NCI-H524 treated with DMSO at 0.1 percent for 48 hours (cell line): Measurements from ENCODE around the gene SMARCC1.

ENCODE experiments used
- DNase-seq: peaks from one replicate; lab custom pipeline; 2025; lab: John Stamatoyannopoulos, UW

Gene SMARCC1

GRCh38 chr3:47540281-47540680 is 241.4 kb downstream of the SMARCC1 start:
- DNase-seq: no peak

DNA sequence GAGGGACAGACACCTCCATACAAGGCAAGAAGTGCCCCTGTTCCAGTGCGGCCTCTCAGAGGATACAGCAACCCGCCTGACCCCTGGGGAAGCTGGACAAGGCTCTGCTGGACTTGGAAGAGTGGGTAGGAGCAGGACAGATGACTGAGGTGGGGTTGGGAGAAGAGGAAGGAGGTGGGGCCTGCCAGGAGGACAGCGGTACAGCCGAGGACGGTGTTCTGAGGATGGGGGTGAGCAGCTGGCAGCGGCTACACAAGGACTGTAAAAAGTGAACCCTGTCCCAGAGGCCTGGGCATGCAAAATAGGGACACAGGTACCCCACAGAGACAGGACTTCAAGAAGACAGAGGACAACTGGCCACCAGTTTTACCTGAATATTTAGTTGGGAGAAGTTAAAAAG is 244.7 kb downstream of the SMARCC1 start:
- no peak for DNase-seq

DNA sequence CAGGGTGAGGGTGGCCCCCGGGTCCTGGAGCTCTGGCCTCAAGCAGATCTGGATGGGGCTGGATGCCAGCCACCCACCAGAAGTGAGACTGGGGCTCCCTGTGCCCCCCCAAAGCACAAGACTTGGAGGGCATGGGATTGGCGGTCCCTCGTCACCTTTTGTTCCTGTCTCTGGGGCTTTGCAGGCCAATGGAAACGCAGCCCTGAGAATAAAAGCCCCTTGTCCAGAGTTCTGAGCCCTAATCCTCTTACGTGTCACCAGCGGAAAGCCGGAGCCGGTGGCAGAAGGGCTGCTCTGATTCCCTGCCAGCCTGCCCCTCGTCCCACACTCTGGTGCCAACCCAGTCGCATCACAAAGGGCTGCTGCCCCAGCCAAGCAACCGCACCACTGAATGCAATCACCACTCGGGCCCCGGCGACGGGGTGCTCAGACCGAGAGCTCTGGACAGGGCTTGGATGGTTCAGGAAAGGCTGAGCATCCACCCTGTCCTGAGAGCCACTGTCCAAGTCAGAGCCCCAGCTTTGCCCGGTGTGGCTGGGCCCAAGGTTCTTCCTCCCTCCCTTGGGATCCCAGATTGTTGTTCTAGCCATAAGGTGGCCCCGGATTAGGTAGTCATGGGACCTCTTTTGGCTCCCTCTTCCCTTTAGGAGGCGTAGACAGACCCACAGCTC is 245.3 kb downstream of the SMARCC1 start:
- peak; percentile 51 for DNase-seq
